Measurements from ENCODE around the gene FGFR4. TPM values are rescaled to one million over a fixed set of nuclear protein-coding genes. Genes with fewer than 3 reads are reported as not detected.

Gene FGFR4
- total and polyA plus RNA-seq, 2 of the 8 experiments (the other 6 are each of a cell fraction or from before 2014, with no cell fraction given) = 61.4 to 88.4 TPM

DNA sequence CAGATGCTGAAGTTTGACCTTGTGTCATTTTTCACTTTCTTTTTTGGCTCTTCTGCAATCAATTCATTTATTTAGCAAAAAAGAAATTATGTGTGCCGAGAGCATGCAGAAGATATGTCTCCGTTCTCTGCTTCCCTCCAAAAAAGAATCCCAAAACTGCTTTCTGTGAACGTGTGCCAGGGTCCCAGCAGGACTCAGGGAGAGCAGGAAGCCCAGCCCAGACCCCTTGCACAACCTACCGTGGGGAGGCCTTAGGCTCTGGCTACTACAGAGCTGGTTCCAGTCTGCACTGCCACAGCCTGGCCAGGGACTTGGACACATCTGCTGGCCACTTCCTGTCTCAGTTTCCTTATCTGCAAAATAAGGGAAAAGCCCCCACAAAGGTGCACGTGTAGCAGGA lies 2.4 kb downstream of the FGFR4 start (continued):
- TF ChIP-seq RNF2 (IDR thresholded peaks at IDR 0.05; ENCODE audit: borderline replicate concordance, low read depth, low read length, missing control alignments, poor library complexity, severe bottlenecking) (no peak), ZNF274 (IDR thresholded peaks at IDR 0.05; ENCODE audit: borderline replicate concordance, extremely low read depth, low read length) (no peak), RBBP5 (IDR thresholded peaks at IDR 0.05; ENCODE audit: borderline replicate concordance, low read depth, low read length) (no peak), SP2 (IDR thresholded peaks at IDR 0.05; ENCODE audit: low read length) (no peak)
